COLO668 (cell line): ENCODE results near the gene POMT2.
"Not testable (repeated sequence)": the region's sequence is repeated elsewhere in the genome, so short reads cannot be mapped to it uniquely, and the experiment has no call there.

ENCODE experiments used
- DNase-seq: peaks from one replicate; lab custom pipeline; 2025; ENCODE audit not compliant: unreplicated experiment; lab: John Stamatoyannopoulos, UW

POMT2 gene

DNA sequence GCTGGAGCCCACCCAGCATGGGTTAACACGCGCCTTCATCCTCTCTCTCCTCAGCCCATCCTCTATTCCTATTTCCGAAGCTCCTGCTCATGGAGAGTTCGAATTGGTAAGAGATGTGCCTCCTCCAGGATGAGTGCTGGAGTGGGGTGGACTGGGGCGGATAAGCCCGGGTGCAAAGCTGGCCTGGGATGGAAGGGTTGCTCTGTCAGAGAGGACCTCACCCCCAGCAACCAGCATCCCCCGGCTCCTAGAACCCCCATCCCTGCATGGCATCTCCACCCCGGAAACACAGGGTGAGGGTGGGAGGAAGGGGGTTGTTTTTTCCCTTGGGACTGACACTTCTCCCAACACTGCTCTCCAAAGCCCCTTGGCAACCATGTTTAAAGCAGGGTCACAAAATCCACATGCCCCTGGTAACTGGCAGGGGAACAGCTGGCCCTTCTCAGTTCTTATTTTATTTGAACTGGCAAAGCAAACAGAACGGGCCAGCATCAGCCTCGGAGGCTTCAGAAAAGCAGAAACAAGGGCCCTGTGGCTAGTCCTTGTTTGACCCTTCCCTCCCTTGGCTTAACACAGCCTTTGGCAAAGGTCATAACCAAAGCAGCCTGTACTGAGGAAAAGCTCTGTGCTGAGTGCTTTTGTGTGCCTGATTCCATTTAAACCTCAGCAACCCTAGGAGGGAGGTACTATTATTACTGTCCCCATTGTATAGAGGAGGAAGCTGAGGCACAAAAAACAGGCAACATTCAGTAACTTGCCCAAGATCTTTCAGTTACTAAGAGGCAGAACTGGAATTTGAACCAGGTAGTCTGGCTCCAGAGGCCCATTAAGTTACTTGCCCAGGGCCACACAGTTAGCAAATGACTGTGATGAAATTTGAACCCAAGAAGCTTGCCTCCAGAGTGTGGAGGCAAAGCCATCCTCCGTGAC, 4.4 kb upstream of the POMT2 start:
- no peak for DNase-seq

- no peak for DNase-seq
Measured at GRCh38 chr14:77324289-77324688, 3.6 kb upstream of the POMT2 start.

DNA sequence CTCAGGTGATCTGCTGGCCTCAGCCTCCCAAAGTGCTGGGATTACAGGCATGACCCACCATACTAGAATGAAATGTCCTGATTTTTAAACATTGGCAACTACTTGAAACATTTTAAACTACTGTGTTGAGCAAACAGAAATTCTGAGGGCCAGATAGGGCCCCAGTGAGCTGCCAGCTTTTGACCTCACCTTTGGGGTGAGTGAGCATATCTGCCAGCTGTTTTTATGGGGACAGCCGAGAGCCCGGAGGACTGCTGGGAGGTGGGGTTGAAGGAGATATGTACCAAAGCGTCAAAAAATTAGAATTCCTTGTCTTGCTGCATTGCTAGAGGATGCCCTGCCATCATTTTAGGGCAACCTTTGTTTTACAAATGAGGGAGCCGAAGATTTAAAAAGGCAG, 2.9 kb upstream of the POMT2 start:
- no peak for DNase-seq

DNA sequence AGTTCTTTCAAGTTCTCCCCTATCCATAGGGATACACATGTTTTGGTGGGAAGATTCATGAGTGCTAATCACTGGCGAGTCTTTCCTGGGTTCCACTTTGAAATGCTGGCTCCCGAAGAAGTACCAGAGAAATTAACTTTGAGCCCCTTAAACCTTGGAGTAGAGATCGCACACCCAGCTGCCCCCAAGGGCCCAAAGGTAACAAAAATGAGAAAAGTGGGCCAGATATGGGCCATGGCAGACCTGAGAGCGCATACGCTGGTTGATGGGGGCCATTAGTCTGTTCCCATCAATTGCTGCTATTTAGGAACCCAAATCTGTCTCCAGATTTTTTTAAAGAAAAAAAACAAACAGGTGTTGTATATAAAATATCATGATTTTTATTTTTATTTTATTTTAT, 2.3 kb upstream of the POMT2 start:
- no peak for DNase-seq

- DNase-seq = no peak
Measured at GRCh38 chr14:77322250-77322902, 1.7 kb upstream of the POMT2 start.

GRCh38 chr14:77319422-77319821, 1.3 kb downstream of the POMT2 start:
- no peak for DNase-seq

DNA sequence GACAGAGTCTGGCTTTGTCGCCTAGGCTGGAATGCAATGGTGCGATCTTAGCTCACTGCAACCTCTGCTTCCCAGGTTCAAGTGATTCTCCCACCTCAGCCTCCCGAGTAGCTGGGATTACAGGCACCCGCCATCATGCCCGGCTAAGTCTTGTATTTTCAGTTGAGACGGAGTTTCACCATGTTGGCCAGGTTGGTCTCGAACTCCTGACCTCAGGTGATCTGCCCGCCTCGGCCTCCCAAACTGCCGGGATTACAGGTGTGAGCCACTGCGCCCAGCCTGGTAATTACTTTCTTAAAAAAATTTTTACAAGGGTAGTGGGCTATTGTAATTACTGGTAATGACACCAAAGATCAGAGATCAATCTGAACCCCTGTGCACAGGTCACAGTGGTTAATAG, 1.9 kb downstream of the POMT2 start:
- not testable (repeated sequence) for DNase-seq

DNA sequence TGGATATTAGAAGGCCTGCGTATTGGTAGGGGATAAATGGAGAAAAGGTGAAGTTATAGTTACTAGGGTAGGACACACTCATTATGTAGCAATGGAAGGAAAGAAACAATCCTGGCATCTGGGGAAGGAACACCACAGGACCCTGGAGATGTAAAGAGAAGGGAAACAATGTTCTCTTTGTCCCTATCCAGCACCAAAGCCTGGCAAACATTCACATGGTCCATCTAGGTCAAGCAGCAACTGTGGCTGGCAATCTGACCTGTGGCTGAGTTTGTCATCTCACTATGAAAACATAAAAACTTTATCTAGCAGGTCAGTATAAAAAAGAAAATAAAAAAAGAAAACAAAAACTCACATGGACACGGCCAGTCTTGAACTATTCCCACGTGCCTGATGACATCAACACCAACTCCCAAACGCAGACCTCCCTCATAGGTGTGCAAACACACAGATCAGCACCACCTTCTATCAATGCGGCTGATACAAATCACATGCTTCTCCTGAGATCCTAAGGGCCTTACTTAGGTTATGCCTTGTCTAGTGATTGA, 2.6 kb downstream of the POMT2 start:
- no peak for DNase-seq

DNA sequence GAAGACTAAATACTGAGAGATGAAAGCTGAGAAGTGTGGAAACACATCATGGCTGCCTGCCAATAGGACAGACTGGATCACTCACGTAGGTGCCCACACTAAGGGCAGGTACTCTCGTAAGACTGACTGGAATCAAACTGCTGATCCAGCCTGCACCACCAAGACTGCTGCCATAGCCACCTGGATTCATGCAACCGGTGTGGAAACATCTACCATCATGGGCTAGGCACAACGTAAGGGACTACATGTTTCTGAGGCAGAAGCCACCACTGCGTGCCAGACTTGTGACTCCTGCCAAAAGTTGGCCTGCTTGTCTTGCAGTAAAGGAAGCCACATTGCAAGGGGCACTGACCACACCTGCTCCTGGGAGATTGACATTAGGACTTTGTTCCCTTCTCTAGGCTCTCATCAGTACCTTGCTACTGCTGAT, 3.8 kb downstream of the POMT2 start:
- no peak for DNase-seq

DNA sequence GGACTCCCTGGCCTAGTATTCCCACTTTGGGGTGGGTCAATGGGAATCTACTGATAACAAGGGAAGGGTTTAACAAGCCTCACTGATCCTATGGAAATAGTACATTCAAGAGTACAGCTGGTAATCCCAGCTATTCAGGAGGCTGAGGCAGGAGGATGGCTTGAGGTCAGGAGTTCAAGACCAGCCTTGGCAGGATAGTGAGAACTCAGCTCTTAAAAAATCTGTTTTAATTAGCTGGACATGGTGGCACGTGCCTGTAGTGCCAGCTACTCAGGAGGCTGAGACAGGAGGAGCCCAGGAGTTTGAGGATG, 4.5 kb downstream of the POMT2 start:
- DNase-seq = no peak

DNA sequence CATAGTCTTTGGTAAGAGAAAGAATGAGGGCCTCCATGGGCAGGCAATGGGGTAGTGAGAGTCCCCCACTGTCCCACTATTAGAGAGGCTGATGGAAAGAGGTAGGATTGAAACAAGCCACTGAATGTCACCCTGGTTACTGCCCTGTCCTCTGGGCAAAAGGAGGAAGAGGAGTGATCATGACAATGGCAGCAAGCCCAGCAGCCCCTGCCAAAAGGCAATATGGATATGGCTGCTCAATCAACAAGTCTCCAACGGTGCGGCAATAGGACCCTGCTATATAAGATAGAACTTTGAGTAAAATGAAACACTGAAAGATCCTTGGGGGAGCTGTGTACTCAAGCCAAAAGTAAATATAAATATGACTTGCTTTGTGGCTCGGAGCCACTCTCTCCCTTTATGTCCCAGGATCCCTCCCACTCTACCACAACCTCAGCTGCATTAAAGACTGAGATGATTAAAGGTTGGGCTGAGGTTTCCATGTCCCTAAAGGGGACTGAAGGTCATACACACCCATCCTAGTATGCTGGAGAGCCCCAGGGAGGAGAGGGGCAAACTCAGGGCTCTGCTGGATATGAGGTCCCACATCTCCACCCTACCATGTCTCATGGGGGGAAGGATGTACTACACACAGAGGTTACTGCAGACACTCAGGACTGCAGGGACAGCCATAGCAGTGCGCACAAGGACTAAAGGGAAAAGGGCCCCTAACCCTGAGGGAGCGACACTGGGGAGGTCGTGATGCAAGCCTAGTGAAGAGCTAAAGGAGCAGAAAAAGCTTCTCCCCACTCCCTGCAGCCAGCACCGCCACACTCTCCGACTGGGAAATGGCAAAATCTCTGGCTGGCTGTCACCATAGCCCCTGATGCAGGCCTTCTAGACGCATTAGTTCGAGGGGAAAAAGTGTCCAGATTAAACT, 5.9 kb downstream of the POMT2 start:
- no peak for DNase-seq

DNA sequence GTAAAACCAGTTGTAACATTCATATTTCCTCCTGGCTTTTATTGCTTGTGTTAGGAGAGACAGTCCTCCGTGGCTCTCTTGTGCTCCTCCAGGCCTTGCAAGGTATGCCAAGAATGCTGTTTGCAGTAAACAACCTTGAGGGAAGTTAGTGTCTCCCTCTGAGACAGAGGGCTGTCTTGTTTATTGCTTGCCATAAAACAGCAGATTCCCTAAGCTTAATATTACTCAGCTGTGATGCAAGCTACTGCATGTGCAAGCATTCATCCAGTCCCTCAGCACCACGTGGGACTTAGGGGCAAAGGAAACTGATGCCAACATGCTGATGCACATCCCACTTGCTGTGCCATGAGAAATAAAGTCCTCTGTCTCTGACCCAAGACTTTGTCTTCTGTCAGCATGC, 6.6 kb downstream of the POMT2 start:
- DNase-seq = no peak

- DNase-seq = no peak
Measured at GRCh38 chr14:77313371-77313770, 7.3 kb downstream of the POMT2 start.

GRCh38 chr14:77311217-77311616, 9.5 kb downstream of the POMT2 start:
- DNase-seq = no peak

DNA sequence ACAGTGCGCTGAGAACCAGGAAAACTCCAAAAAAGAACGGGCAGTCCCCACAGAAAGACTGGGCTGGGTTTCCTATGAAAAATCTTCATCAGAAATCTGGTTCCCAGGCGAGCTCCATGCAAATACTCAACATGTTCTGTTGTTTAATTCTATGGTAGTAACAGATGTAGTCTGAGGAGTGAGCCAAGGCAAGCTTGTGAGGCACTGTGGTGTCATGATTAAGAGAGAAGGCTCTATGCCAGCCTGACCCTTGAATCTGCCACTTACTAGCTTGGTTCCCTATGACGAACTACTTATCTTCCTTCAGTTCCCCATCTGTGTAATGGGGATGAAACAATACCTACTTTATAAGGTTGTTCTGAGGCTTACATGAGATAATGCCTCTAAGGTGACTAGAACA, 10.7 kb downstream of the POMT2 start:
- no peak for DNase-seq

GRCh38 chr14:77309131-77309530, 11.6 kb downstream of the POMT2 start:
- DNase-seq = no peak

DNA sequence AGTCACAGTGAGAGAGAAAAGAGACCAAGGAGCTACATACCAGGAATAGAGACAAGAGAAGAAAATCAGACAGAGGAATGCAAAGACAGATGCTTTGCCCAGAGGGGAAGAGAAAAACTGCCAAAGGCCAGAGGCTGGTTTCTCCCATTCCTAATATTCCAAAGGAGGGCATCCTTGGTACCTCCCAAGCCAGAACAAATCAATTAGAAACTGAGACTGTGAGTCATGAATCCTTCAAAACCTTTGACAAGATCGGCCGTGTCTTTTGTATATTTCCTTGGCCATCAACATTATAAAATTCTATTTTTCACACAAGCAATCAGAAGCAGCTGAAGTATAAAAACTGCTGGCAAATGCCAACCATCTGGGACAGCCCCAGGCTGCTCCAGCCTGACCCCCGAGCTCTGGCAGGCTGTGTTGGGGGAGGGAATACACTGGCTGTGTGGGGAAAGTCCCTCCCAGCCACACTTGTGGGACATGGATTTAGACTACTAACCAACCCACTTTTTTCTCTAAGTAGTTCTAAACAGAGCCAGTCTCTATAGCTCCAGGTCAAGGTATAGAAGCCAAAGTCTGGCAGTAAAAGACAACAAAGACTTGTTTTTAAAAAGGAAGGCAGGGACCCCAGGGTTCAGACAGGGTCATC, 13.7 kb downstream of the POMT2 start:
- DNase-seq = peak; percentile 24

- no peak for DNase-seq
Measured at GRCh38 chr14:77306416-77306815, 14.3 kb downstream of the POMT2 start.

- DNase-seq = no peak
Measured at GRCh38 chr14:77305696-77306095, 15.0 kb downstream of the POMT2 start.

DNA sequence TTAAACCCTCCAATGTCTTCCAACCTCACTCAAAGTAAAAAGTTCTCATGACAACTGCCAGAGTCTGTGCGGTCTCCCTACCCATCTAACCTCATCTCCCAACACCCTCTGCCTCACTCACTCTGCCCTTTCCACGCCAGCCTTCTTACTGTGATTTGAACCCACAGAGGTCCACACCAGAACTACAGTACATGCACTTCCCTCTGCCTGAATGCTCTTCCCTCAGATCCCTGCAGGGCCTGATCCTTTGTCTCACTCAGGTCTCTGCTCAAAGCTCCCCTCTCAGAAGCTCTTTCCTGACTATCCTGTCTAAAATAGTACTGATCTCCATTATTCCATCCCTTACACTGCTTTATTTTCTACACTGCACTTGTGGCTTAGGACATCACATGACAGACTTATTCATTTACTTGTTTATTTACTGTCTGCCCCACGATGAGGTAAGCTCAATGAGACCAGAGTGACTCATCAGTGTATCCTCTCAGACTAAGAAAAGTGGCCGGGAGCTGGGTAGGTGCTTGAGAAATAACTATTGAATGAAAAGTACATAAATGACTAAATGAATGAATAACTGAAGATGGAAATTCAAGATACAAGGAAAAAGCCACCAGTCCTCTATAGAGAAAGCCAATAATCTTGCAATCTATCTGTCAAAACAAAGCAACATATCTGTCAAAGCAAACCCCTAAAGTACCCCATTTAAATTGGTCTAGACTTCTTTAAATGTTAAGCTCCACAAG, 17.1 kb downstream of the POMT2 start:
- peak; percentile 65 for DNase-seq
